ENCODE data around the gene TMEM221.

The TMEM221 gene

DNA sequence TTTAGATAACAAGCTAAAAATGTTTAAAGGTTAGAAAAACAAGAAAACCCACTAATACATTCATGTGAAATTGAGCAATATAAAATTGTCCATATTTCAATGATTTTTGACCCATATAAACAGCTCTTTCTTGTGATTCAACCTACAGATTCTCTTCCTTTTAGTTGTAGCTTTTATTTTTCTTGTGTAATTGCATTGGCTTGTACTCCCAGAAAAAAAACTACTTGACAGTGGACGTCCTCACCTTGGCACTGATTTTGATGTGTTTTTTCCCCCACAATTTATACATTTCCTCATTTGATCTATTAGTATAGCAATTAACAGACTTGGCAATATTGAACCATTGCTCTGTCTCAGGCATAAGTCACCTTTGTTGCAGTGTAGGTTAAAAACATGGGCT, 59.2 kb downstream of the TMEM221 start:
- DNase-seq (ENCODE audit: low read depth) = no peak
- H3K4me3 ChIP-seq (ENCODE audit: control insufficient read depth, low read depth, low read length) = no peak overlapping the region
- TF ChIP-seq, protein P1, sequence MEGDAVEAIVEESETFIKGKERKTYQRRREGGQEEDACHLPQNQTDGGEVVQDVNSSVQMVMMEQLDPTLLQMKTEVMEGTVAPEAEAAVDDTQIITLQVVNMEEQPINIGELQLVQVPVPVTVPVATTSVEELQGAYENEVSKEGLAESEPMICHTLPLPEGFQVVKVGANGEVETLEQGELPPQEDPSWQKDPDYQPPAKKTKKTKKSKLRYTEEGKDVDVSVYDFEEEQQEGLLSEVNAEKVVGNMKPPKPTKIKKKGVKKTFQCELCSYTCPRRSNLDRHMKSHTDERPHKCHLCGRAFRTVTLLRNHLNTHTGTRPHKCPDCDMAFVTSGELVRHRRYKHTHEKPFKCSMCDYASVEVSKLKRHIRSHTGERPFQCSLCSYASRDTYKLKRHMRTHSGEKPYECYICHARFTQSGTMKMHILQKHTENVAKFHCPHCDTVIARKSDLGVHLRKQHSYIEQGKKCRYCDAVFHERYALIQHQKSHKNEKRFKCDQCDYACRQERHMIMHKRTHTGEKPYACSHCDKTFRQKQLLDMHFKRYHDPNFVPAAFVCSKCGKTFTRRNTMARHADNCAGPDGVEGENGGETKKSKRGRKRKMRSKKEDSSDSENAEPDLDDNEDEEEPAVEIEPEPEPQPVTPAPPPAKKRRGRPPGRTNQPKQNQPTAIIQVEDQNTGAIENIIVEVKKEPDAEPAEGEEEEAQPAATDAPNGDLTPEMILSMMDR (conservative IDR thresholded peaks at IDR 0.05; ENCODE audit: control insufficient read depth, insufficient read depth, low read depth, low read length) = no peak

DNA sequence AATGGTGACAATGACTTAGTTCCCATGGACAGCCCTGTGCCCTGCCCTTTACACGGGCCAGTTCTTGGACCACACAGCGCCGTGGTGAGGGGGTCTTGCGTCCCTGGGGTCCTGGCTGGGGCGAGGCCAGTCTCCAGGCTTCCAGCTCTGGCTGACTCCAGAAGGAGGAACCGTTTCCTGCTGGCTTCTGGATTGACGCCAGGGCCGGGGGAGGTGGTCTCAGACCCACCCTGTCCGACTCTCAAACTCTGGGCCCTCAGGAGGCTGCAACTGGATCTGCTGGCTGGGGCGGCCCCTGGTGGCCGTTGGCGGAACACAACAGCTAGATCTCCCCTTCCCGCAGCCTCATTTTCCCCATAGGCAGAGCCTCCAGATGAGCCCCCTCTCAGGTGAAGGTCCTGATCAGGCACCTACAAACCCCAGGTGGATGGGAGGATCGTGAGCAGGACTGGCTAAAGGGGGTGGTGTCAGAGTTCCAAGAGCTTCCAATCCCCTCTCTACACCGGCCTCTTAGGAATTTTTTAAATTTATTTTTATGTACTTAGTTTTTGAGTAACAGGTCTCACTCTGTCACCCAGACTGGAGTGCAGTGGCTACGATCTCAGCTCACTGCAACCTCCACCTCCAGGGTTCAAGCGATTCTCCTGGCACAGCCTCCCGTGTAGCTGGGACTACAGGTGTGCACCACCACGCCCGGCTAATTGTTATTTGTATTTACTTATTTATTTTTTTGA, 62.4 kb downstream of the TMEM221 start:
- H3K4me3 ChIP-seq (ENCODE audit: control insufficient read depth, low read depth, low read length) = no peak overlapping the region
- TF ChIP-seq, protein P1 (conservative IDR thresholded peaks at IDR 0.05; ENCODE audit: control insufficient read depth, insufficient read depth, low read depth, low read length) = peak; percentile 89
- peak; percentile 39 for DNase-seq (ENCODE audit: low read depth)

Measured in fibroblast of mammary gland (primary cell).